ENCODE results near the gene SPATA2L. TPM values are rescaled to one million over a fixed set of nuclear protein-coding genes. Genes with fewer than 3 reads are reported as not detected.

SPATA2L gene
- polyA plus RNA-seq, 1 of the 3 experiments (the other 2 are of a cell fraction), result 8.6 TPM

DNA sequence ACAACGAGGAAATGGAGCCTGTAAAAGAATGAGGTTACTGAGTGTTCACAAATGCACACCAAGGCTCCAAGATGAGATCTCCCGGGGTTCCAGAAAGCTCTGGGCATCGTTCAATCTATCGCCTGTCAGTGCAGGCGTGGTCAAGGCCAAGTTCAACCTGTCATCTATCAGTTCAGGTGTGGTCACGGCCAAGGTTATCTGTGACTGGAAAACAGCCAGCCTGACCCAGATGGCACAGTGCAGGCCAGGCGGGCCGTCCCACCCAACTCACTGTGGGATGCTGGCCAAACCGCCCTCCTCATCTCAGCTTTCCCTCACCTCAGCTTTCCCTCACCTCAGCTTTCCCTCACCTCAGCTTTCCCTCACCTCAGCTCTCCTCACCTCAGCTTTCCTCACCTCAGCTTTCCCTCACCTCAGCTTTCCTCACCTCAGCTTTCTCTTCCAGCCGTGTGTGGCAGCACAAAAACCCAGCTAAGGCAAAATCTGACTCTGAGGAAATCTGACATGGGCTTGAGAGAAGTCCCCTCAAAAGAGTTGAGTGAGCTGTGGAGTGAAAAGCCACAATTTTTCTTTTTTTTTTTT, 46.4 kb downstream of the SPATA2L start:
- no peak overlapping the region for H2AFZ ChIP-seq (ENCODE audit: low read depth)
- 96% methylated on average over 6 of the region's 10 CpGs for WGBS (ENCODE audit: low lambda C conversion rate)
- peaks cover 0 to 20% of the 10 kb centered on the region in 2 experiments; a peak in 1 of 4 replicates for H3K4me1 ChIP-seq (ENCODE audit: control insufficient read depth in 1 of 2, insufficient read depth in 2 of 2, low read depth in 1 of 2, low read length in 1 of 2)
- TF ChIP-seq RXRA (IDR thresholded peaks at IDR 0.05; ENCODE audit: borderline replicate concordance, low read depth) (no peak), CHD2 (IDR thresholded peaks at IDR 0.05; ENCODE audit: low read length, partially characterized antibody) (no peak), RAD21 (IDR thresholded peaks at IDR 0.05; ENCODE audit: low read length) (no peak), RFX5 (IDR thresholded peaks at IDR 0.05; ENCODE audit: low read length) (no peak), POLR2AphosphoS5 (IDR thresholded peaks at IDR 0.05; ENCODE audit: low read depth, low read length) (no peak), ELF1 (IDR thresholded peaks at IDR 0.05) (no peak), TEAD4 (IDR thresholded peaks at IDR 0.05; ENCODE audit: borderline replicate concordance, insufficient read depth) (no peak), TAF1 (IDR thresholded peaks at IDR 0.05; ENCODE audit: borderline replicate concordance, low read depth, low read length) (no peak), TCF12 (IDR thresholded peaks at IDR 0.05) (no peak), FOXM1 (IDR thresholded peaks at IDR 0.05; ENCODE audit: low read depth) (no peak), PBX3 (IDR thresholded peaks at IDR 0.05) (no peak), NFIC (IDR thresholded peaks at IDR 0.05; ENCODE audit: borderline replicate concordance) (no peak), RCOR1 (IDR thresholded peaks at IDR 0.05; ENCODE audit: low read length) (no peak), MEF2A (IDR thresholded peaks at IDR 0.05; ENCODE audit: borderline replicate concordance, low read depth) (no peak), MXI1 (IDR thresholded peaks at IDR 0.05; ENCODE audit: low read depth, low read length) (no peak)
- TF ChIP-seq, protein P1, sequence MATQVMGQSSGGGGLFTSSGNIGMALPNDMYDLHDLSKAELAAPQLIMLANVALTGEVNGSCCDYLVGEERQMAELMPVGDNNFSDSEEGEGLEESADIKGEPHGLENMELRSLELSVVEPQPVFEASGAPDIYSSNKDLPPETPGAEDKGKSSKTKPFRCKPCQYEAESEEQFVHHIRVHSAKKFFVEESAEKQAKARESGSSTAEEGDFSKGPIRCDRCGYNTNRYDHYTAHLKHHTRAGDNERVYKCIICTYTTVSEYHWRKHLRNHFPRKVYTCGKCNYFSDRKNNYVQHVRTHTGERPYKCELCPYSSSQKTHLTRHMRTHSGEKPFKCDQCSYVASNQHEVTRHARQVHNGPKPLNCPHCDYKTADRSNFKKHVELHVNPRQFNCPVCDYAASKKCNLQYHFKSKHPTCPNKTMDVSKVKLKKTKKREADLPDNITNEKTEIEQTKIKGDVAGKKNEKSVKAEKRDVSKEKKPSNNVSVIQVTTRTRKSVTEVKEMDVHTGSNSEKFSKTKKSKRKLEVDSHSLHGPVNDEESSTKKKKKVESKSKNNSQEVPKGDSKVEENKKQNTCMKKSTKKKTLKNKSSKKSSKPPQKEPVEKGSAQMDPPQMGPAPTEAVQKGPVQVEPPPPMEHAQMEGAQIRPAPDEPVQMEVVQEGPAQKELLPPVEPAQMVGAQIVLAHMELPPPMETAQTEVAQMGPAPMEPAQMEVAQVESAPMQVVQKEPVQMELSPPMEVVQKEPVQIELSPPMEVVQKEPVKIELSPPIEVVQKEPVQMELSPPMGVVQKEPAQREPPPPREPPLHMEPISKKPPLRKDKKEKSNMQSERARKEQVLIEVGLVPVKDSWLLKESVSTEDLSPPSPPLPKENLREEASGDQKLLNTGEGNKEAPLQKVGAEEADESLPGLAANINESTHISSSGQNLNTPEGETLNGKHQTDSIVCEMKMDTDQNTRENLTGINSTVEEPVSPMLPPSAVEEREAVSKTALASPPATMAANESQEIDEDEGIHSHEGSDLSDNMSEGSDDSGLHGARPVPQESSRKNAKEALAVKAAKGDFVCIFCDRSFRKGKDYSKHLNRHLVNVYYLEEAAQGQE (IDR thresholded peaks at IDR 0.05; ENCODE audit: low read depth, low read length), result no peak
- TF ChIP-seq, protein P2, sequence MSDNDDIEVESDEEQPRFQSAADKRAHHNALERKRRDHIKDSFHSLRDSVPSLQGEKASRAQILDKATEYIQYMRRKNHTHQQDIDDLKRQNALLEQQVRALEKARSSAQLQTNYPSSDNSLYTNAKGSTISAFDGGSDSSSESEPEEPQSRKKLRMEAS (IDR thresholded peaks at IDR 0.05; ENCODE audit: low read depth), result no peak
- TF ChIP-seq, protein P3, sequence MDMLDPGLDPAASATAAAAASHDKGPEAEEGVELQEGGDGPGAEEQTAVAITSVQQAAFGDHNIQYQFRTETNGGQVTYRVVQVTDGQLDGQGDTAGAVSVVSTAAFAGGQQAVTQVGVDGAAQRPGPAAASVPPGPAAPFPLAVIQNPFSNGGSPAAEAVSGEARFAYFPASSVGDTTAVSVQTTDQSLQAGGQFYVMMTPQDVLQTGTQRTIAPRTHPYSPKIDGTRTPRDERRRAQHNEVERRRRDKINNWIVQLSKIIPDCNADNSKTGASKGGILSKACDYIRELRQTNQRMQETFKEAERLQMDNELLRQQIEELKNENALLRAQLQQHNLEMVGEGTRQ (IDR thresholded peaks at IDR 0.05; ENCODE audit: borderline replicate concordance, low read depth, low read length), result no peak
- H3K27me3 ChIP-seq (ENCODE audit: insufficient read depth), result no peaks in the 10 kb centered on the region
- POLR2A ChIA-PET, result interaction anchor here (0.7 kb wide), 1 partner anchor 342 kb away, joined by 3 read pairs; no protein-coding TSS in a partner anchor
- CTCF ChIA-PET, result no interaction called here
- peaks cover 29% of the 10 kb centered on the region for H4K20me1 ChIP-seq (ENCODE audit: insufficient read depth)
- H3K9ac ChIP-seq, result no peak overlapping the region
- no peaks in the 10 kb centered on the region for H3K9me2 ChIP-seq
- no peak for DNase-seq
- H3K36me3 ChIP-seq (replicated peaks in 1 of 2; ENCODE audit: control insufficient read depth in 1 of 2, insufficient read depth in 2 of 2, low read length in 1 of 2), result peaks cover 7 to 15% of the 10 kb centered on the region in 2 experiments
- no peaks in the 10 kb centered on the region for H3F3A ChIP-seq (replicated peaks; ENCODE audit: insufficient read depth)
- 0 out of 2 replicates have a peak overlapping the region, but pooled peaks have one; percentile 87 for H3K4me2 ChIP-seq
- H3K79me2 ChIP-seq (ENCODE audit: insufficient read depth), result peaks cover 90% of the 10 kb centered on the region
- no peak overlapping the region for H3K4me3 ChIP-seq (ENCODE audit: low read depth in 2 of 2, low read length in 1 of 2)
- H3K27ac ChIP-seq (ENCODE audit: low read depth in 2 of 2, low read length in 1 of 2), result no peak overlapping the region
- H3K9me3 ChIP-seq, result no peaks in the 10 kb centered on the region

All from SK-N-SH (cell line).